ENCODE results near the gene DOHH.

The DOHH gene

GRCh38 chr19:3444695-3445234 lies 55.7 kb downstream of the DOHH start:
- TF ChIP-seq, protein P1, sequence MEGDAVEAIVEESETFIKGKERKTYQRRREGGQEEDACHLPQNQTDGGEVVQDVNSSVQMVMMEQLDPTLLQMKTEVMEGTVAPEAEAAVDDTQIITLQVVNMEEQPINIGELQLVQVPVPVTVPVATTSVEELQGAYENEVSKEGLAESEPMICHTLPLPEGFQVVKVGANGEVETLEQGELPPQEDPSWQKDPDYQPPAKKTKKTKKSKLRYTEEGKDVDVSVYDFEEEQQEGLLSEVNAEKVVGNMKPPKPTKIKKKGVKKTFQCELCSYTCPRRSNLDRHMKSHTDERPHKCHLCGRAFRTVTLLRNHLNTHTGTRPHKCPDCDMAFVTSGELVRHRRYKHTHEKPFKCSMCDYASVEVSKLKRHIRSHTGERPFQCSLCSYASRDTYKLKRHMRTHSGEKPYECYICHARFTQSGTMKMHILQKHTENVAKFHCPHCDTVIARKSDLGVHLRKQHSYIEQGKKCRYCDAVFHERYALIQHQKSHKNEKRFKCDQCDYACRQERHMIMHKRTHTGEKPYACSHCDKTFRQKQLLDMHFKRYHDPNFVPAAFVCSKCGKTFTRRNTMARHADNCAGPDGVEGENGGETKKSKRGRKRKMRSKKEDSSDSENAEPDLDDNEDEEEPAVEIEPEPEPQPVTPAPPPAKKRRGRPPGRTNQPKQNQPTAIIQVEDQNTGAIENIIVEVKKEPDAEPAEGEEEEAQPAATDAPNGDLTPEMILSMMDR (IDR thresholded peaks at IDR 0.05), result no peak

GRCh38 chr19:3443840-3444694 lies 56.4 kb downstream of the DOHH start:
- TF ChIP-seq, protein P1 (IDR thresholded peaks at IDR 0.05), result no peak

GRCh38 chr19:3442487-3443071 lies 57.9 kb downstream of the DOHH start:
- TF ChIP-seq, protein P1 (IDR thresholded peaks at IDR 0.05), result no peak

- TF ChIP-seq, protein P1 (IDR thresholded peaks at IDR 0.05), result no peak
Observed at GRCh38 chr19:3441986-3442329, 58.5 kb downstream of the DOHH start.

GRCh38 chr19:3441089-3441985 lies 59.1 kb downstream of the DOHH start:
- TF ChIP-seq, protein P1 (IDR thresholded peaks at IDR 0.05), result no peak
